DOHH2 (cell line): ENCODE data around the gene ARF3.

ENCODE experiments used
- H3F3A ChIP-seq: fragments of 200-600 bp; sonication (generic), shearing (Covaris generic); 2 replicates; pipeline ENCODE4 v1.6.0; 2016; ENCODE audit warnings: antibody characterized with exemption, mild to moderate bottlenecking; ENCODE audit not compliant: control insufficient read depth, insufficient read depth
- H3K27ac ChIP-seq: fragments of 200-600 bp; sonication (generic); 2 replicates; pipeline ENCODE4 v1.5.1; 2014; ENCODE audit warnings: low read depth, mild to moderate bottlenecking, low read length, moderate library complexity
- H3K27me3 ChIP-seq: fragments of 200-600 bp; sonication (generic); 2 replicates; pipeline ENCODE4 v1.6.1; 2014; ENCODE audit warnings: mild to moderate bottlenecking, low read length, mixed read lengths; ENCODE audit not compliant: control insufficient read depth
- H3K36me3 ChIP-seq: fragments of 200-600 bp; sonication (generic); 2 replicates; pipeline ENCODE4 v1.6.1; 2014; ENCODE audit warnings: mild to moderate bottlenecking, low read length, moderate library complexity, mixed read lengths; ENCODE audit not compliant: control insufficient read depth
- H3K4me1 ChIP-seq: fragments of 200-600 bp; sonication (generic); 2 replicates; pipeline ENCODE4 v1.6.1; 2014; ENCODE audit warnings: mild to moderate bottlenecking, low read length, mixed read lengths; ENCODE audit not compliant: control insufficient read depth
- H3K4me2 ChIP-seq: fragments of 200-600 bp; sonication (generic); 2 replicates; pipeline ENCODE4 v1.6.0; 2014; ENCODE audit warnings: mild to moderate bottlenecking, low read length, moderate library complexity
- H3K4me3 ChIP-seq: fragments of 200-600 bp; sonication (generic); 2 replicates; pipeline ENCODE4 v1.5.1; 2014; ENCODE audit warnings: mild to moderate bottlenecking, low read length, mixed read lengths
- H3K79me2 ChIP-seq: fragments of 200-600 bp; sonication (generic); 2 replicates; pipeline ENCODE4 v1.6.1; 2014; ENCODE audit warnings: mild to moderate bottlenecking, low read length, mixed read lengths; ENCODE audit not compliant: control insufficient read depth
- H3K9me2 ChIP-seq: fragments of 200-600 bp; sonication (generic); replicated peaks from 2 replicates; pipeline ENCODE4 v1.6.1; 2014; ENCODE audit warnings: mild to moderate bottlenecking, low read length, mixed read lengths; ENCODE audit not compliant: control insufficient read depth
- H3K9me3 ChIP-seq: fragments of 200-600 bp; sonication (generic); 2 replicates; pipeline ENCODE4 v1.6.1; 2014; ENCODE audit warnings: antibody characterized with exemption, low read length, mixed read lengths; ENCODE audit not compliant: control insufficient read depth, insufficient read depth
- H4K20me1 ChIP-seq: fragments of 200-600 bp; sonication (generic); 2 replicates; pipeline ENCODE4 v1.6.0; 2014; ENCODE audit warnings: low read depth, mild to moderate bottlenecking, antibody characterized with exemption, low read length, moderate library complexity; ENCODE audit not compliant: control insufficient read depth, insufficient read depth
- CTCF ChIP-seq: fragments of 200-600 bp; sonication (generic); IDR thresholded peaks from one replicate; pipeline ENCODE4 v1.5.1; 2014; ENCODE audit warnings: antibody characterized with exemption, mild to moderate bottlenecking, low read depth, low read length; ENCODE audit not compliant: poor library complexity, severe bottlenecking
- EZH2phosphoT487 ChIP-seq: fragments of 200-600 bp; sonication (generic); IDR thresholded peaks from 2 replicates; pipeline ENCODE4 v1.6.1; 2017; ENCODE audit warnings: borderline replicate concordance, mild to moderate bottlenecking, antibody characterized with exemption, low read length, moderate library complexity, mixed read lengths

The ARF3 gene

GRCh38 chr12:48968467-48968866 is 11.2 kb upstream of the ARF3 start:
- Histone ChIP-seq H3K27me3 (peaks cover 49% of the 10 kb centered on the region), H3K4me1 (peaks cover 36% of the 10 kb centered on the region), H3K4me3 (no peak overlapping the region), H3K79me2 (no peaks in the 10 kb centered on the region), H3K9me2 (no peaks in the 10 kb centered on the region), H3K4me2 (no peak overlapping the region), H3K27ac (no peak overlapping the region), H3K36me3 (no peaks in the 10 kb centered on the region), H4K20me1 (no peaks in the 10 kb centered on the region; the same call in 1 of the 2 replicates), H3K9me3 (no peaks in the 10 kb centered on the region), H3F3A (no peaks in the 10 kb centered on the region; the same call in 1 of the 2 replicates)
- TF ChIP-seq CTCF (no peak), EZH2phosphoT487 (no peak)

GRCh38 chr12:48967991-48968390 is 10.7 kb upstream of the ARF3 start:
- Histone ChIP-seq H3K79me2 (no peaks in the 10 kb centered on the region), H3K4me1 (peaks cover 36% of the 10 kb centered on the region), H3K4me2 (no peak overlapping the region), H3K9me3 (no peaks in the 10 kb centered on the region), H4K20me1 (no peaks in the 10 kb centered on the region; the same call in 1 of the 2 replicates), H3F3A (no peaks in the 10 kb centered on the region; the same call in 1 of the 2 replicates), H3K4me3 (no peak overlapping the region), H3K9me2 (no peaks in the 10 kb centered on the region), H3K27ac (no peak overlapping the region), H3K36me3 (no peaks in the 10 kb centered on the region), H3K27me3 (peaks cover 44% of the 10 kb centered on the region)
- TF ChIP-seq EZH2phosphoT487: no peak
- no peak for TF ChIP-seq CTCF

- TF ChIP-seq EZH2phosphoT487 (no peak), CTCF (no peak)
- Histone ChIP-seq H3F3A (no peaks in the 10 kb centered on the region; the same call in 1 of the 2 replicates), H3K4me3 (peak overlapping the region; percentile 12), H3K4me1 (peaks cover 31% of the 10 kb centered on the region), H3K4me2 (peak overlapping the region; percentile 51), H3K27me3 (peaks cover 27% of the 10 kb centered on the region), H3K27ac (no peak overlapping the region), H3K9me2 (no peaks in the 10 kb centered on the region), H4K20me1 (no peaks in the 10 kb centered on the region; the same call in 1 of the 2 replicates), H3K79me2 (no peaks in the 10 kb centered on the region), H3K9me3 (no peaks in the 10 kb centered on the region), H3K36me3 (no peaks in the 10 kb centered on the region)
Observed at GRCh38 chr12:48966177-48966895, 9.0 kb upstream of the ARF3 start.
